Testis (tissue), 3 donors: ENCODE data around the gene RAB3IP. TPM values are rescaled to one million over a fixed set of nuclear protein-coding genes. Genes with fewer than 3 reads are reported as not detected.
"Not testable (repeated sequence)": the region's sequence is repeated elsewhere in the genome, so short reads cannot be mapped to it uniquely, and the experiment has no call there.

Source experiments
- DNase-seq: peaks from one replicate; pipeline ENCODE4 v3.0.0-alpha.2; 2019
- H3K27ac ChIP-seq, 2 donors: fragments of 200-600 bp; sonication (generic); one replicate each; pipeline ENCODE4 v1.5.1; 2019
- H3K27me3 ChIP-seq: fragments of 200-600 bp; sonication (generic); one replicate; pipeline ENCODE4 v1.5.1; 2019
- H3K36me3 ChIP-seq: fragments of 200-600 bp; sonication (generic); one replicate; pipeline ENCODE4 v1.5.1; 2017; ENCODE audit warnings: low read depth; ENCODE audit errors: missing control alignments
- H3K4me1 ChIP-seq: fragments of 200-600 bp; sonication (generic); one replicate; pipeline ENCODE4 v1.5.1; 2019
- H3K4me3 ChIP-seq, 2 donors: fragments of 200-600 bp; sonication (generic); one replicate each; pipeline ENCODE4 v1.5.1; 2017 to 2019
- H3K9me3 ChIP-seq: fragments of 200-600 bp; sonication (generic); one replicate; pipeline ENCODE4 v1.5.1; 2017
- CTCF ChIP-seq, 3 experiments: fragments of 450-650 bp in 2 of 3; fragments of 200-600 bp in 1 of 3; sonication (generic) in 1 of 3; IDR thresholded peaks; one replicate each; pipeline ENCODE4 v1.5.1; 2016 to 2019; ENCODE audit warnings: antibody characterized with exemption in 3 of 3, mild to moderate bottlenecking in 2 of 3, moderate library complexity in 1 of 3
- POLR2A ChIP-seq: fragments of 450-650 bp; IDR thresholded peaks from one replicate; pipeline ENCODE4 v1.6.1; 2017; ENCODE audit warnings: antibody characterized with exemption, mild to moderate bottlenecking, moderate library complexity
- WGBS, 2 donors: methylation state at CpG; one replicate each; pipeline ENCODE4 v1.1.5; 2018; 5-methylcytosine and 5-hydroxymethylcytosine counted together
- intact Hi-C: fragments of 100-400 bp; cut with DNase I; formaldehyde crosslinking; loops from one replicate; pipeline ENCODE4 v1.15.1; 2023; ENCODE audit warnings: low total_unique reads
- polyA plus RNA-seq: library from polyadenylated mRNA; stranded (reverse); fragments of 350-450 nt; fragmentation: Illumina TruSeq; extraction: RNeasy Lipid Tissue Mini Kit (QIAGEN cat#74804); gene quantifications from one replicate; pipeline ENCODE4 v1.2.3, GENCODE V29; 2014; ENCODE audit warnings: low read depth, low replicate concordance; ENCODE audit not compliant: insufficient read depth
- total RNA-seq, 2 donors: library from RNA; depleted of rRNA; stranded (reverse); fragments of >200 nt; gene quantifications; one replicate each; pipeline ENCODE4 v1.2.3, GENCODE V29; 2016

RAB3IP gene
- total and polyA plus RNA-seq, 3 donors from 2014 or later = 50.9 to 133 (median 105) TPM

GRCh38 chr12:69751476-69751875 lies 12.8 kb downstream of the RAB3IP start:
- intact Hi-C loops = no loop called here
- H3K4me3 ChIP-seq = no peak overlapping the region
- 74 to 79% methylated on average over 1 of the region's 1 CpG for WGBS, 2 donors
- H3K27ac ChIP-seq = no peak overlapping the region
- no peak for DNase-seq
- TF ChIP-seq CTCF (IDR thresholded peaks at IDR 0.05) = no peak
- no peak for TF ChIP-seq POLR2A
- no peaks in the 10 kb centered on the region for H3K36me3 ChIP-seq
- H3K4me1 ChIP-seq = no peaks in the 10 kb centered on the region
- no peaks in the 10 kb centered on the region for H3K27me3 ChIP-seq
- no peaks in the 10 kb centered on the region for H3K9me3 ChIP-seq

- 92 to 96% methylated on average over 5 of the region's 5 CpGs for WGBS, 2 donors
- H3K4me3 ChIP-seq = no peak overlapping the region
- TF ChIP-seq CTCF (IDR thresholded peaks at IDR 0.05) (no peak), POLR2A (no peak)
- H3K36me3 ChIP-seq = no peaks in the 10 kb centered on the region
- intact Hi-C loops = no loop called here
- H3K9me3 ChIP-seq = no peaks in the 10 kb centered on the region
- no peaks in the 10 kb centered on the region for H3K4me1 ChIP-seq
- H3K27me3 ChIP-seq = no peaks in the 10 kb centered on the region
- H3K27ac ChIP-seq = no peak overlapping the region
- DNase-seq = no peak
These were observed 16.6 kb downstream of the RAB3IP start for GRCh38 chr12:69755302-69755701.

- H3K27me3 ChIP-seq = no peaks in the 10 kb centered on the region
- DNase-seq = no peak
- H3K36me3 ChIP-seq = no peaks in the 10 kb centered on the region
- WGBS, 2 donors = 92 to 95% methylated on average over 6 of the region's 6 CpGs
- no peak overlapping the region for H3K4me3 ChIP-seq
- no peak overlapping the region for H3K27ac ChIP-seq
- intact Hi-C loops = no loop called here
- no peaks in the 10 kb centered on the region for H3K9me3 ChIP-seq
- TF ChIP-seq CTCF (IDR thresholded peaks at IDR 0.05) = no peak
- TF ChIP-seq POLR2A = no peak
- no peaks in the 10 kb centered on the region for H3K4me1 ChIP-seq
These were observed 17.6 kb downstream of the RAB3IP start for GRCh38 chr12:69756088-69756755.

GRCh38 chr12:69758105-69758504 lies 19.4 kb downstream of the RAB3IP start:
- DNase-seq = no peak
- no peak overlapping the region for H3K4me3 ChIP-seq
- intact Hi-C loops = no loop called here
- H3K4me1 ChIP-seq = no peaks in the 10 kb centered on the region
- TF ChIP-seq CTCF (IDR thresholded peaks at IDR 0.05) = no peak
- TF ChIP-seq POLR2A = no peak
- no peaks in the 10 kb centered on the region for H3K9me3 ChIP-seq
- H3K27me3 ChIP-seq = no peaks in the 10 kb centered on the region
- WGBS, 2 donors = 87 to 89% methylated on average over 2 of the region's 2 CpGs
- H3K27ac ChIP-seq = no peak overlapping the region
- H3K36me3 ChIP-seq = no peaks in the 10 kb centered on the region

GRCh38 chr12:69759581-69759980 lies 20.9 kb downstream of the RAB3IP start:
- H3K4me1 ChIP-seq, H3K9me3 ChIP-seq, H3K36me3 ChIP-seq, H3K4me3 ChIP-seq, H3K27ac ChIP-seq, intact Hi-C loops, DNase-seq, H3K27me3 ChIP-seq: not testable (repeated sequence)
- 95 to 96% methylated on average over 13 to 28 of the region's 39 CpGs for WGBS, 2 donors
